A673 (cell line): Measurements from ENCODE around the gene MMD2.

Source experiments
- CTCF ChIP-seq: fragments of 300-800, 200-600 bp; sonication (generic); conservative IDR thresholded peaks from 2 replicates; pipeline ENCODE4 v1.5.1; 2017; ENCODE audit warnings: low read depth, mild to moderate bottlenecking, antibody characterized with exemption, low read length, moderate library complexity, mixed read lengths
- EZH2 ChIP-seq: fragments of 200-600 bp; sonication (generic); IDR thresholded peaks from 2 replicates; pipeline ENCODE4 v1.6.1; 2017; ENCODE audit warnings: borderline replicate concordance, low read depth, mild to moderate bottlenecking, mixed read lengths, antibody characterized with exemption, low read length; ENCODE audit not compliant: poor library complexity, severe bottlenecking

DNA sequence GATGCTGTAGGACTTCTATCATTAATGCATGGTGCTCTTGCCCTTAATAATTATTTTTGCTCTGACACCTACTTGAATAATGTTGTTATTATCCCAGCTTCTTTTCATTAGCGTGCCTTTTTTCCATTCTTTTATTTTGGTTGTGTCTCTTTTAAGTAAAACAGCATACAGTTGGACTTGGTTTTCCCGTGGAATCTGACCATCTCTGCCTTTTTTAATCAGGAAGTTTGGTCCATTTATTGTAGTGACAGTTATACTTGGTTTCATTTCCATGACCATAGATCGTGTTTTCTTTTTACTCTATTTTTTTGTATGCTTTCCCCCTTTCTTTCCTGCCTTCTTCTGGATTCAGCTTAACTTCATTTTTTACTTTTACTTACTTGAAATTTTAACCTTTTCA lies 101.8 kb downstream of the MMD2 start:
- TF ChIP-seq CTCF (no peak), EZH2 (no peak)
